ENCODE data around the gene FKBP5. TPM values are rescaled to one million over a fixed set of nuclear protein-coding genes. Genes with fewer than 3 reads are reported as not detected.

The FKBP5 gene
- total RNA-seq, 1 donor from 2014 or later, result 5.9 TPM

DNA sequence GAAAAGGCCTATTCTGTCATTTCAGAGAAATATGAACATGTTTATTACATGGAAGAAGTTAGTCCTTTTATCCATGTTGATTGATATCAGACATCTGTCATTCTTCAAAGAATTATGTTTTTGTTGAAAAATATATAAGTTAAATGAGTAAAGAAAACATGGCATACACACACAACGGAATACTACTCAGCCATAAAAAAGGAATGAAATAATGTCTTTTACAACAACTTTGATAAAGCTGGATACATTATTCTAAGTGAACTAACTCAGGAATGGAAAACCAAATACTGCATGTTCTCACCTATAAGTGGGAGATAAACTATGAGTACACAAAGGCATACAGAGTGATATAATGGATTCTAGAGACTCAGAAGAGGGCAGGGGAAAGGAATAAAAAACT, 9.3 kb downstream of the FKBP5 start:
- DNase-seq (ENCODE audit: low spot score, unreplicated experiment), result no peak
- H3K27me3 Mint-ChIP-seq, result no peaks in the 10 kb centered on the region
- H3K27ac Mint-ChIP-seq, result no peak overlapping the region
- H3K4me1 Mint-ChIP-seq (ENCODE audit: low read depth), result no peaks in the 10 kb centered on the region
- H3K9me3 Mint-ChIP-seq (ENCODE audit: low read depth), result no peaks in the 10 kb centered on the region
- H3K36me3 Mint-ChIP-seq (ENCODE audit: insufficient read depth), result no peaks in the 10 kb centered on the region
- no peak overlapping the region for H3K4me3 Mint-ChIP-seq (ENCODE audit: low read depth)
- TF ChIP-seq, protein P1, sequence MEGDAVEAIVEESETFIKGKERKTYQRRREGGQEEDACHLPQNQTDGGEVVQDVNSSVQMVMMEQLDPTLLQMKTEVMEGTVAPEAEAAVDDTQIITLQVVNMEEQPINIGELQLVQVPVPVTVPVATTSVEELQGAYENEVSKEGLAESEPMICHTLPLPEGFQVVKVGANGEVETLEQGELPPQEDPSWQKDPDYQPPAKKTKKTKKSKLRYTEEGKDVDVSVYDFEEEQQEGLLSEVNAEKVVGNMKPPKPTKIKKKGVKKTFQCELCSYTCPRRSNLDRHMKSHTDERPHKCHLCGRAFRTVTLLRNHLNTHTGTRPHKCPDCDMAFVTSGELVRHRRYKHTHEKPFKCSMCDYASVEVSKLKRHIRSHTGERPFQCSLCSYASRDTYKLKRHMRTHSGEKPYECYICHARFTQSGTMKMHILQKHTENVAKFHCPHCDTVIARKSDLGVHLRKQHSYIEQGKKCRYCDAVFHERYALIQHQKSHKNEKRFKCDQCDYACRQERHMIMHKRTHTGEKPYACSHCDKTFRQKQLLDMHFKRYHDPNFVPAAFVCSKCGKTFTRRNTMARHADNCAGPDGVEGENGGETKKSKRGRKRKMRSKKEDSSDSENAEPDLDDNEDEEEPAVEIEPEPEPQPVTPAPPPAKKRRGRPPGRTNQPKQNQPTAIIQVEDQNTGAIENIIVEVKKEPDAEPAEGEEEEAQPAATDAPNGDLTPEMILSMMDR (IDR thresholded peaks at IDR 0.05; ENCODE audit: unreplicated experiment), result no peak

DNA sequence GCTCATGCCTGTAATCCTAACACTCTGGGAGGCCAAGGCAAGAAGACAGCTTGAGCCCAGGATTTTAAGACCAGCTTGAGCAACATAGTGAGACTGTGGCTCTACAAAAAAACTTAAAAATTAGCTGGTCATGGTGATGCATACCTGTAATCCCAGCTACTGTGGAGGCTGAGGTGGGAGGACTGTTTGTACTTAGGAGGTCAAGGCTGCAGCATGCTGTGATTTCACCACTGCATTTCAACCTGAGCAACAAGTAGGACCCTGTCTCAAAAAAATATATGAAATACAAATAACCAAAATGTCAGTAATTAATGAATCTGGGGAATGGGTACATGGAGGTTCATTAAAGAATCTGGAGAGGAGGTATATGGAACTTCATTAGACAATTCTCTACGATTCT, 9.9 kb downstream of the FKBP5 start:
- Mint-ChIP-seq H3K36me3 (ENCODE audit: insufficient read depth) (no peaks in the 10 kb centered on the region), H3K4me1 (ENCODE audit: low read depth) (no peaks in the 10 kb centered on the region), H3K27ac (no peak overlapping the region), H3K27me3 (no peaks in the 10 kb centered on the region), H3K4me3 (ENCODE audit: low read depth) (no peak overlapping the region), H3K9me3 (ENCODE audit: low read depth) (no peaks in the 10 kb centered on the region)
- TF ChIP-seq, protein P1 (IDR thresholded peaks at IDR 0.05; ENCODE audit: unreplicated experiment), result no peak
- no peak for DNase-seq (ENCODE audit: low spot score, unreplicated experiment)

DNA sequence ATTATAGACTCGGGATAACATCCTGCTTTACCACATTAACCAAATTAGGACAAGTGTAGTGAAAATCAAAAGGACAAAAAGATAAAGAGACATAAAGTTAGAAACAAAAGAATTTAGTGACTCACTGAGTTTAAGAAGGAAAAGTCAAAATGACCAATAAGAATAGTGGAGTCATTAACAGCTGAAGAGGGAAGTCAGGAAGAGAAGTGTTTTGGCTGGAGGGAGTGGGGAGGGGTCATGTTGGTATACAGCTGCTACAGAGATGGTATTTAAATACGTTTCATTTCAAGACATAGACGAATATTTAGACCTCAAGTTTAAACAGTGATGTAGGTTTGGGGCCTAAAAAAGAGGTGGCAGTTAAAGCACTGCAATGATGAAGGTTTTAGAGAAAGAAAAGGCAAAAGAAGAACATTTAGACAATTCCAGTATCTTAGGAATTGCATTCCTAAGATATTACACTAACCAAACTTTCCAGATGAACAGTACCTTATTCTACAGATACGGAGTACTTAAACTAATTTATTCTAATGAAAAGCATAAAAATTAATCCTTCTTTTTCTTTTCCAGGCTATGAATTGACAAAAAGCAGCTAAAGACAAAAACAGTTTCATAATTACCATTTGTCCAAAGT, 10.6 kb downstream of the FKBP5 start:
- DNase-seq (ENCODE audit: low spot score, unreplicated experiment), result no peak
- Mint-ChIP-seq H3K4me3 (ENCODE audit: low read depth) (no peak overlapping the region), H3K9me3 (ENCODE audit: low read depth) (no peaks in the 10 kb centered on the region), H3K27me3 (no peaks in the 10 kb centered on the region), H3K4me1 (ENCODE audit: low read depth) (no peaks in the 10 kb centered on the region), H3K27ac (no peak overlapping the region), H3K36me3 (ENCODE audit: insufficient read depth) (no peaks in the 10 kb centered on the region)
- TF ChIP-seq, protein P1 (IDR thresholded peaks at IDR 0.05; ENCODE audit: unreplicated experiment), result no peak

DNA sequence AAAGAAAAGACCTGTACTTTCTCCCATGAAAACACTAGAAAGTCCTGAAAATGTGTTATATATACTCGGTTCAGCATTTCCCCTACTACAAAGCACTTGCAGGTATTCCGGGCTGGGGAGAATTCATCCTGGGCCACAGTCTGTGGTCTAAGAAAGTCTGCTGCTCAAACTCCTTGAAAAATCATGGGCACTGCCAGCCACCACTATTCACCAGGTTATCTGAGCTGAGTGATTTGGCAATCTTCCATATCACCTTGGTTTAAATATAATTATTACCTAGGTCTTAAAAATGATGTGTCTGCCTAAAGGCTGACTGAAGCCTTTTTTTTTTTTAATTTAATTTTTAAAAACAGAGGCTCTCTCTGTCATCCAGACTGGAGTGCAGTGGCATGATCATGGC, 11.3 kb downstream of the FKBP5 start:
- H3K4me1 Mint-ChIP-seq (ENCODE audit: low read depth), result no peaks in the 10 kb centered on the region
- TF ChIP-seq, protein P1 (IDR thresholded peaks at IDR 0.05; ENCODE audit: unreplicated experiment), result no peak
- no peak overlapping the region for H3K4me3 Mint-ChIP-seq (ENCODE audit: low read depth)
- H3K9me3 Mint-ChIP-seq (ENCODE audit: low read depth), result no peaks in the 10 kb centered on the region
- H3K27me3 Mint-ChIP-seq, result no peaks in the 10 kb centered on the region
- H3K27ac Mint-ChIP-seq, result no peak overlapping the region
- DNase-seq (ENCODE audit: low spot score, unreplicated experiment), result no peak
- H3K36me3 Mint-ChIP-seq (ENCODE audit: insufficient read depth), result no peaks in the 10 kb centered on the region

DNA sequence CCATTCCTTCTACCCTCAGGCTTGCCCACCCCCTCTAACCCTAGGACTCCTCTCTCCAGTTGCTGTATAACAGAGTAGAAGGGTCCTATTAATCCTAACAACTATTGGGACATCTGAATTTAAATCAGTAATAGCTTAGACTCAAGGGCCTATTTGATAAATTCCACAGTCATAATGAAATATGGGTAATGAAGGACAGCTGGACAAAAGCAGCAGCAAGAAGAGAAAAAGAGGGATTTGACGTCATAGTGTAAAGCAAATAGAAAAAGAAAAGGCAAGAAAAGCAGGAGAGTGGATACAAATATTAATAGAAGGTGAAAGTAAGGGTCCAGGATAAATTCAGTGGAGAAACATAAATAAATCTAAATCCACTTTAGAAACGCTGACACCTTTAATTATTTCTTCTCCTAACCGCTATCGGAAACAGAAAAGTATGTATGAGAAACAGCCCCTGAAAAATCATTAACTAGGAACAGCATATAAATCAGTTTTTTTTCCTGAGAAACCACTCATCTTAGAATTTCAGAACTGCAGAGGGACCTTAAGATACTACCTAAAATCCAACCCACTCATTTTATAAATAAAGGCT, 12.8 kb downstream of the FKBP5 start:
- Mint-ChIP-seq H3K27me3 (no peaks in the 10 kb centered on the region), H3K27ac (no peak overlapping the region), H3K4me1 (ENCODE audit: low read depth) (no peaks in the 10 kb centered on the region), H3K9me3 (ENCODE audit: low read depth) (no peaks in the 10 kb centered on the region), H3K36me3 (ENCODE audit: insufficient read depth) (no peaks in the 10 kb centered on the region), H3K4me3 (ENCODE audit: low read depth) (no peak overlapping the region)
- no peak for DNase-seq (ENCODE audit: low spot score, unreplicated experiment)
- TF ChIP-seq, protein P1 (IDR thresholded peaks at IDR 0.05; ENCODE audit: unreplicated experiment), result no peak
